HFFc6 (cell line): Measurements from ENCODE around the gene NSG1. TPM values are rescaled to one million over a fixed set of nuclear protein-coding genes. Genes with fewer than 3 reads are reported as not detected.

Source experiments
- DNase-seq: peaks from one replicate; pipeline ENCODE4 v3.0.0-alpha.2; 2018
- H3K27ac Mint-ChIP-seq: 2 replicates; pipeline ENCODE4 v1.8.0; 2020; ENCODE audit warnings: mild to moderate bottlenecking, mixed read lengths
- H3K27me3 Mint-ChIP-seq: 2 replicates; pipeline ENCODE4 v1.8.0; 2021; ENCODE audit warnings: mild to moderate bottlenecking, moderate library complexity, mixed read lengths; ENCODE audit not compliant: insufficient read depth
- H3K36me3 Mint-ChIP-seq: 2 replicates; pipeline ENCODE4 v1.8.0; 2021; ENCODE audit warnings: low read depth, mixed read lengths
- H3K4me1 Mint-ChIP-seq: 2 replicates; pipeline ENCODE4 v1.8.0; 2020; ENCODE audit warnings: low read depth, mixed read lengths
- H3K4me3 Mint-ChIP-seq: 2 replicates; pipeline ENCODE4 v1.8.0; 2020; ENCODE audit warnings: mild to moderate bottlenecking, moderate library complexity, mixed read lengths
- H3K9me3 Mint-ChIP-seq: 2 replicates; pipeline ENCODE4 v1.8.0; 2020; ENCODE audit warnings: mild to moderate bottlenecking, mixed read lengths
- CTCF ChIP-seq: fragments of 200-600 bp; sonication (generic); IDR thresholded peaks from 2 replicates; pipeline ENCODE4 v1.5.0; 2021; ENCODE audit warnings: antibody characterized with exemption, mild to moderate bottlenecking
- total RNA-seq, 6 experiments: library from RNA; stranded (reverse); fragmentation: NEBNext Ultra II Directional; extraction: Animal tissue kit (Norgen Biotek cat#: 25700); gene quantifications; 2 replicates in 1 of 6; 3 replicates in 5 of 6; pipeline ENCODE4 v1.2.3, GENCODE V29; 2021

NSG1 gene
- total RNA-seq, 6 experiments from 2014 or later: 0.13 to 0.14 TPM; not detected in 4

GRCh38 chr4:4377732-4378460 is 9.0 kb upstream of the NSG1 start:
- no peaks in the 10 kb centered on the region for H3K4me1 Mint-ChIP-seq
- no peak for TF ChIP-seq CTCF
- H3K27ac Mint-ChIP-seq: no peak overlapping the region
- H3K9me3 Mint-ChIP-seq: no peaks in the 10 kb centered on the region; the same call in 1 of the 2 replicates
- no peak overlapping the region for H3K4me3 Mint-ChIP-seq
- no peak for DNase-seq
- H3K36me3 Mint-ChIP-seq: peaks cover 7% of the 10 kb centered on the region; the same call in 1 of the 2 replicates
- peaks cover 43% of the 10 kb centered on the region for H3K27me3 Mint-ChIP-seq

- Mint-ChIP-seq H3K9me3 (no peaks in the 10 kb centered on the region; the same call in 1 of the 2 replicates), H3K4me1 (no peaks in the 10 kb centered on the region), H3K36me3 (peaks cover 4% of the 10 kb centered on the region; the same call in 1 of the 2 replicates), H3K27me3 (peaks cover 54% of the 10 kb centered on the region), H3K4me3 (no peak overlapping the region), H3K27ac (no peak overlapping the region)
- no peak for DNase-seq
- no peak for TF ChIP-seq CTCF
Observed at GRCh38 chr4:4379540-4380087, 7.3 kb upstream of the NSG1 start.

GRCh38 chr4:4383085-4383484 is 3.8 kb upstream of the NSG1 start:
- Mint-ChIP-seq H3K4me3 (no peak overlapping the region), H3K9me3 (no peaks in the 10 kb centered on the region), H3K36me3 (no peaks in the 10 kb centered on the region), H3K27me3 (peaks cover 49% of the 10 kb centered on the region), H3K27ac (no peak overlapping the region), H3K4me1 (no peaks in the 10 kb centered on the region)
- TF ChIP-seq CTCF: no peak
- DNase-seq: no peak

GRCh38 chr4:4384837-4385236 is 2.1 kb upstream of the NSG1 start:
- H3K9me3 Mint-ChIP-seq: no peaks in the 10 kb centered on the region
- H3K27ac Mint-ChIP-seq: no peak overlapping the region
- H3K36me3 Mint-ChIP-seq: no peaks in the 10 kb centered on the region
- H3K4me3 Mint-ChIP-seq: no peak overlapping the region
- peaks cover 53% of the 10 kb centered on the region for H3K27me3 Mint-ChIP-seq
- no peaks in the 10 kb centered on the region for H3K4me1 Mint-ChIP-seq
- DNase-seq: peak; percentile 11
- peak; percentile 66 for TF ChIP-seq CTCF

GRCh38 chr4:4385729-4386295 is 1.1 kb upstream of the NSG1 start:
- Mint-ChIP-seq H3K27me3 (peaks cover 45% of the 10 kb centered on the region), H3K4me1 (no peaks in the 10 kb centered on the region), H3K9me3 (no peaks in the 10 kb centered on the region), H3K27ac (no peak overlapping the region), H3K4me3 (0 out of 2 replicates have a peak overlapping the region, but pooled peaks have one; percentile 43), H3K36me3 (no peaks in the 10 kb centered on the region)
- no peak for TF ChIP-seq CTCF
- no peak for DNase-seq
